SK-N-SH (cell line): ENCODE data around the gene ACTRT3. TPM values are rescaled to one million over a fixed set of nuclear protein-coding genes. Genes with fewer than 3 reads are reported as not detected.

ENCODE experiments used
- CTCF ChIA-PET: fragments of 300-600, 350-600 bp; formaldehyde crosslinking; extraction: SDS; loops from one replicate; lab custom pipeline; 2021; lab: Yijun Ruan, JAX
- POLR2A ChIA-PET: fragments of 350-600 bp; sonication (Branson Sonifier 250); formaldehyde crosslinking; extraction: SDS; loops from one replicate; lab custom pipeline; 2020; ENCODE audit warnings: antibody characterized with exemption, inconsistent platforms; lab: Yijun Ruan, JAX
- DNase-seq: peaks from one replicate; pipeline ENCODE4 v3.0.0; 2012
- H2AFZ ChIP-seq: fragments of 200-600 bp; sonication (generic); 2 replicates; pipeline ENCODE4 v1.8.1; 2016; ENCODE audit warnings: antibody characterized with exemption, mild to moderate bottlenecking, low read depth
- H3F3A ChIP-seq: fragments of 200-600 bp; sonication (generic); replicated peaks from 2 replicates; pipeline ENCODE3; 2016; ENCODE audit warnings: antibody characterized with exemption, mild to moderate bottlenecking; ENCODE audit not compliant: insufficient read depth
- H3K27ac ChIP-seq, 2 experiments: fragments of 200-500 bp in 1 of 2; fragments of 200-600 bp in 1 of 2; sonication (Bioruptor generic) in 1 of 2; sonication (generic), shearing (Covaris generic) in 1 of 2; 2 replicates each; pipeline versions ENCODE4 v1.5.1 to v1.6.1; 2014 to 2016; ENCODE audit warnings: low read depth in 2 of 2, inconsistent platforms in 1 of 2, low read length in 1 of 2, mild to moderate bottlenecking in 1 of 2, mixed read lengths in 1 of 2
- H3K27me3 ChIP-seq: fragments of 200-600 bp; sonication (generic), shearing (Covaris generic); 2 replicates; pipeline ENCODE4 v1.6.1; 2016; ENCODE audit warnings: mixed run types; ENCODE audit not compliant: insufficient read depth
- H3K36me3 ChIP-seq, 2 experiments: fragments of 200-500 bp in 1 of 2; fragments of 200-600 bp in 1 of 2; sonication (Bioruptor generic) in 1 of 2; sonication (generic) in 1 of 2; replicated peaks in 1 of 2; 2 replicates each; pipeline versions ENCODE3 to v1.5.1; 2014 to 2016; ENCODE audit warnings: low read length in 1 of 2, mild to moderate bottlenecking in 1 of 2; ENCODE audit not compliant: insufficient read depth in 2 of 2, control insufficient read depth in 1 of 2
- H3K4me1 ChIP-seq, 2 experiments: fragments of 200-500 bp in 1 of 2; fragments of 200-600 bp in 1 of 2; sonication (Bioruptor generic) in 1 of 2; sonication (generic), shearing (Covaris generic) in 1 of 2; 2 replicates each; pipeline versions ENCODE4 v1.5.1 to v1.6.1; 2014 to 2016; ENCODE audit warnings: low read depth in 1 of 2, low read length in 1 of 2, mixed run types in 1 of 2; ENCODE audit not compliant: insufficient read depth in 2 of 2, control insufficient read depth in 1 of 2
- H3K4me2 ChIP-seq: fragments of 200-600 bp; sonication (generic), shearing (Covaris generic); 2 replicates; pipeline ENCODE4 v1.6.1; 2017; ENCODE audit warnings: mixed run types
- H3K4me3 ChIP-seq, 2 experiments: fragments of 200-500 bp in 1 of 2; fragments of 200-600 bp in 1 of 2; sonication (Bioruptor generic) in 1 of 2; sonication (generic), shearing (Covaris generic) in 1 of 2; 2 replicates each; pipeline versions ENCODE4 v1.5.1 to v1.8.1; 2014 to 2016; ENCODE audit warnings: low read depth in 2 of 2, inconsistent platforms in 1 of 2, low read length in 1 of 2, mild to moderate bottlenecking in 1 of 2, mixed read lengths in 1 of 2, moderate library complexity in 1 of 2
- H3K79me2 ChIP-seq: fragments of 200-600 bp; sonication (generic); 2 replicates; pipeline ENCODE4 v1.8.1; 2017; ENCODE audit warnings: mild to moderate bottlenecking; ENCODE audit not compliant: insufficient read depth
- H3K9ac ChIP-seq: fragments of 200-600 bp; sonication (generic); 2 replicates; pipeline ENCODE4 v1.6.1; 2017; ENCODE audit warnings: mixed run types
- H3K9me2 ChIP-seq: fragments of 200-600 bp; sonication (generic); 2 replicates; pipeline ENCODE4 v1.6.1; 2017; ENCODE audit warnings: mixed run types
- H3K9me3 ChIP-seq: fragments of 200-600 bp; sonication (generic); 2 replicates; pipeline ENCODE4 v1.6.1; 2017; ENCODE audit warnings: mixed run types, mild to moderate bottlenecking, moderate library complexity
- H4K20me1 ChIP-seq: fragments of 200-600 bp; sonication (generic); 2 replicates; pipeline ENCODE4 v1.6.1; 2017; ENCODE audit warnings: mild to moderate bottlenecking, mixed run types; ENCODE audit not compliant: insufficient read depth
- CHD2 ChIP-seq: fragments of 150-350 bp; IDR thresholded peaks from 2 replicates; pipeline ENCODE4 v1.6.1; 2018; ENCODE audit warnings: low read length; ENCODE audit not compliant: partially characterized antibody
- CTCF ChIP-seq: fragments of 200-600 bp; sonication (generic); IDR thresholded peaks from 2 replicates; pipeline ENCODE4 v1.6.1; 2017; ENCODE audit warnings: antibody characterized with exemption, mild to moderate bottlenecking, moderate library complexity
- ELF1 ChIP-seq: IDR thresholded peaks from 2 replicates; pipeline ENCODE4 v1.4.0; 2012
- EZH2phosphoT487 ChIP-seq: fragments of 200-600 bp; sonication (generic); IDR thresholded peaks from 2 replicates; pipeline ENCODE4 v1.6.1; 2017; ENCODE audit warnings: low read depth, mixed run types, mild to moderate bottlenecking, antibody characterized with exemption, moderate library complexity, borderline replicate concordance
- FOSL2 ChIP-seq: IDR thresholded peaks from 2 replicates; pipeline ENCODE4 v1.4.0; 2012; ENCODE audit warnings: low read depth, mild to moderate bottlenecking, moderate library complexity, borderline replicate concordance
- FOXJ3 ChIP-seq: sonication (generic); formaldehyde crosslinking; IDR thresholded peaks from 2 replicates; pipeline ENCODE4 v1.5.1; 2020; ENCODE audit warnings: mild to moderate bottlenecking, missing genetic modification reagents
- FOXM1 ChIP-seq: IDR thresholded peaks from 2 replicates; pipeline ENCODE4 v1.4.0; 2012; ENCODE audit warnings: low read depth, mild to moderate bottlenecking
- GABPA ChIP-seq: IDR thresholded peaks from 2 replicates; pipeline ENCODE4 v1.4.0; 2012; ENCODE audit warnings: low read depth, mild to moderate bottlenecking
- GATA2 ChIP-seq: sonication (generic); formaldehyde crosslinking; IDR thresholded peaks from 2 replicates; pipeline ENCODE4 v1.5.0; 2020; ENCODE audit warnings: mild to moderate bottlenecking, missing genetic modification reagents
- IRF3 ChIP-seq: fragments of 150-350 bp; IDR thresholded peaks from 2 replicates; pipeline ENCODE4 v1.6.1; 2016; ENCODE audit warnings: mild to moderate bottlenecking, low read depth, low read length
- JUND ChIP-seq: IDR thresholded peaks from 2 replicates; pipeline ENCODE4 v1.4.0; 2012
- MEF2A ChIP-seq: IDR thresholded peaks from 2 replicates; pipeline ENCODE4 v1.4.0; 2012; ENCODE audit warnings: low read depth, borderline replicate concordance
- MXI1 ChIP-seq: IDR thresholded peaks from 2 replicates; pipeline ENCODE4 v1.6.1; 2012; ENCODE audit warnings: mild to moderate bottlenecking, low read depth, low read length, improper control_type of control experiment
- NFIC ChIP-seq: IDR thresholded peaks from 2 replicates; pipeline ENCODE4 v1.4.0; 2012; ENCODE audit warnings: borderline replicate concordance
- NRF1 ChIP-seq: IDR thresholded peaks from 2 replicates; pipeline ENCODE4 v1.6.1; 2012; ENCODE audit warnings: low read depth, mild to moderate bottlenecking, low read length
- POLR2AphosphoS5 ChIP-seq: IDR thresholded peaks from 2 replicates; pipeline ENCODE4 v1.6.1; 2012; ENCODE audit warnings: low read depth, low read length
- RAD21 ChIP-seq: IDR thresholded peaks from 2 replicates; pipeline ENCODE4 v1.6.1; 2012; ENCODE audit warnings: mild to moderate bottlenecking, low read length
- SIN3A ChIP-seq: IDR thresholded peaks from 2 replicates; pipeline ENCODE4 v1.6.1; 2012; ENCODE audit warnings: low read depth, mild to moderate bottlenecking, low read length, moderate library complexity, borderline replicate concordance
- TAF1 ChIP-seq: IDR thresholded peaks from 2 replicates; pipeline ENCODE4 v1.6.1; 2012; ENCODE audit warnings: low read depth, mild to moderate bottlenecking, low read length, moderate library complexity, borderline replicate concordance
- TCF12 ChIP-seq: IDR thresholded peaks from 2 replicates; pipeline ENCODE4 v1.4.0; 2012
- TEAD4 ChIP-seq: IDR thresholded peaks from 2 replicates; pipeline ENCODE4 v1.4.0; 2012; ENCODE audit warnings: mild to moderate bottlenecking, borderline replicate concordance; ENCODE audit not compliant: insufficient read depth
- USF1 ChIP-seq: IDR thresholded peaks from 2 replicates; pipeline ENCODE4 v1.4.0; 2012; ENCODE audit warnings: low read depth, borderline replicate concordance
- USF2 ChIP-seq: fragments of 150-350 bp; IDR thresholded peaks from 2 replicates; pipeline ENCODE4 v1.6.1; 2017; ENCODE audit warnings: antibody characterized with exemption, low read length, low read depth, borderline replicate concordance
- YY1 ChIP-seq: IDR thresholded peaks from 2 replicates; pipeline ENCODE4 v1.4.0; 2012; ENCODE audit warnings: low read depth, mild to moderate bottlenecking
- WGBS: methylation state at CpG from one replicate; pipeline ENCODE4 v1.1.6; 2017; ENCODE audit warnings: low lambda C conversion rate; 5-methylcytosine and 5-hydroxymethylcytosine counted together
- polyA plus RNA-seq, 3 experiments: library from polyadenylated mRNA; depleted of rRNA; stranded (reverse); fragments of >200 nt; gene quantifications; 2 replicates each; pipeline ENCODE4 v1.2.3, GENCODE V29; 2012

ACTRT3 gene
- polyA plus RNA-seq, 1 of the 3 experiments (the other 2 are of a cell fraction) = 1.2 TPM

- no peak for TF ChIP-seq TEAD4
- no peak for TF ChIP-seq NRF1
- TF ChIP-seq TAF1 = no peak
- no peak for TF ChIP-seq MEF2A
- TF ChIP-seq GABPA = no peak
- TF ChIP-seq SIN3A = no peak
- TF ChIP-seq EZH2phosphoT487 = no peak
- TF ChIP-seq USF2 = no peak
- TF ChIP-seq RAD21 = no peak
Observed at GRCh38 chr3:169787791-169788190, 18.4 kb upstream of the ACTRT3 start (continued).

- CTCF ChIA-PET = no interaction called here
- Histone ChIP-seq H3K4me3 (no peak overlapping the region), H3K9me3 (no peaks in the 10 kb centered on the region)
Observed at GRCh38 chr3:169787120-169787519, 17.8 kb upstream of the ACTRT3 start.

More at GRCh38 chr3:169787120-169787519, 17.8 kb upstream of the ACTRT3 start:
- no peak overlapping the region for H3K27ac ChIP-seq
- H3K9ac ChIP-seq = no peak overlapping the region
- H3K9me2 ChIP-seq = no peaks in the 10 kb centered on the region
- TF ChIP-seq TCF12 (no peak), CHD2 (no peak), MEF2A (no peak), POLR2AphosphoS5 (no peak), YY1 (no peak), MXI1 (no peak), FOXM1 (no peak), TEAD4 (no peak), TAF1 (no peak), GATA2 (CRISPR knock-in tag) (no peak), CTCF (no peak), NFIC (no peak), JUND (no peak), FOXJ3 (CRISPR knock-in tag) (no peak), ELF1 (no peak), IRF3 (no peak), USF1 (no peak), EZH2phosphoT487 (no peak), FOSL2 (no peak)
- peaks cover 21% of the 10 kb centered on the region for H3F3A ChIP-seq
- no peaks in the 10 kb centered on the region for H4K20me1 ChIP-seq
- H3K4me2 ChIP-seq = no peak overlapping the region
- H2AFZ ChIP-seq = no peak overlapping the region
- H3K4me1 ChIP-seq = peaks cover 0 to 4% of the 10 kb centered on the region in 2 experiments; a peak in 1 of 4 replicates
- 94% methylated on average over 4 of the region's 4 CpGs for WGBS
- DNase-seq = no peak
- POLR2A ChIA-PET = no interaction called here
- peaks cover 7% of the 10 kb centered on the region for H3K79me2 ChIP-seq
- H3K27me3 ChIP-seq = no peaks in the 10 kb centered on the region
- H3K36me3 ChIP-seq = peaks cover 79 to 93% of the 10 kb centered on the region in 2 experiments
